ENCODE measurements around the gene SNTA1. TPM values are rescaled to one million over a fixed set of nuclear protein-coding genes. Genes with fewer than 3 reads are reported as not detected.
"Not testable (repeated sequence)": the region's sequence is repeated elsewhere in the genome, so short reads cannot be mapped to it uniquely, and the experiment has no call there.

The SNTA1 gene
- total RNA-seq, 5 donors from 2014 or later (not counting 1 experiment from before 2014, with no cell fraction given), result 4.4 to 7.8 (median 5.5) TPM

- Mint-ChIP-seq H3K36me3 (peaks cover 5% of the 10 kb centered on the region), H3K27me3 (no peaks in the 10 kb centered on the region), H3K4me1 (peaks cover 0 to 9% (median 2%) of the 10 kb centered on the region in 3 donors), H3K27ac (no peak overlapping the region), H3K9me3 (no peaks in the 10 kb centered on the region), H3K4me3 (no peak overlapping the region)
- DNase-seq (no peak), ATAC-seq (replicated peaks in 1 of 4) (no peak)
- H3K9me3 ChIP-seq, result no peaks in the 10 kb centered on the region
- POLR2A ChIA-PET, result no interaction called here
- no peak overlapping the region for H3K27ac ChIP-seq (ENCODE audit: low read length)
- CTCF ChIA-PET, result no interaction called here
- H3K4me1 ChIP-seq (ENCODE audit: control insufficient read depth in 1 of 2, extremely low read depth in 1 of 2, insufficient read depth in 2 of 2, low read length in 2 of 2), result peaks cover 0 to 3% of the 10 kb centered on the region in 2 experiments
- 90% methylated on average over 3 of the region's 12 CpGs for WGBS (ENCODE audit: insufficient coverage)
- no peak overlapping the region for H3K4me3 ChIP-seq (ENCODE audit: control insufficient read depth in 1 of 2, extremely low read depth in 1 of 2, low read length in 1 of 2)
- no peaks in the 10 kb centered on the region for H3K36me3 ChIP-seq (ENCODE audit: control insufficient read depth in 2 of 2, extremely low read depth in 1 of 2, insufficient read depth in 1 of 2, low read length in 1 of 2)
- no peaks in the 10 kb centered on the region for H3K27me3 ChIP-seq (replicated peaks in 1 of 2; ENCODE audit: control insufficient read depth in 2 of 2, extremely low read depth in 1 of 2, insufficient read depth in 2 of 2, low read length in 1 of 2)
These were observed 6.2 kb downstream of the SNTA1 start for GRCh38 chr20:33437141-33437911.

DNA sequence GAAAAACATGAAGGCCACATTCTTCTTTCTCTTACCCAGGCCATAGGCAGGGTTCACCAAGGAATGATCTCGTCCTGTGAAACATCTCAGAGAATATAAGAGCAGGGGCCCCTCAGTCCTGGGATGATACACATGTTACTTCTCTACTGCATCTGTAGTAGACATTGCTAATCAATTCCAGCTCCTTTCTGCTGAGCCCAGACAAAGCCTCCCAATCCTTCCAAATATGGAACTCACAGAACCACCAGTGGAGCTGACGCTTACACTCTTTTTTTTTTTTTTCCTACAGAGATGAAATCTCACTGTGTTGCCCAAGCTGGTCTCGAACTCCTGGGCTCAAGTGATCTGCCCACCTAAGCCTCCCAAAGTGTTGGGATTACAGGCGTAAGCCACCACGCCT, 9.1 kb downstream of the SNTA1 start:
- H3K4me3 Mint-ChIP-seq, result no peak overlapping the region
- H3K27ac Mint-ChIP-seq, result no peak overlapping the region
- Histone ChIP-seq H3K4me3 (ENCODE audit: control insufficient read depth in 1 of 2, extremely low read depth in 1 of 2, low read length in 1 of 2) (no peak overlapping the region), H3K36me3 (ENCODE audit: control insufficient read depth in 2 of 2, extremely low read depth in 1 of 2, insufficient read depth in 1 of 2, low read length in 1 of 2) (no peaks in the 10 kb centered on the region), H3K4me1 (ENCODE audit: control insufficient read depth in 1 of 2, extremely low read depth in 1 of 2, insufficient read depth in 2 of 2, low read length in 2 of 2) (no peaks in the 10 kb centered on the region), H3K27me3 (replicated peaks in 1 of 2; ENCODE audit: control insufficient read depth in 2 of 2, extremely low read depth in 1 of 2, insufficient read depth in 2 of 2, low read length in 1 of 2) (no peaks in the 10 kb centered on the region), H3K9me3 (no peaks in the 10 kb centered on the region), H3K27ac (ENCODE audit: low read length) (no peak overlapping the region)
- ChIA-PET POLR2A (interaction anchor here in 1 of 2 donors (0.6 kb wide), 1 partner anchor 295 kb away, joined by 5 read pairs; no protein-coding TSS in a partner anchor), CTCF (interaction anchor here (0.5 to 0.6 kb wide), 2 partner anchors 23 to 649 kb away, joined by 3 to 7 read pairs; no protein-coding TSS in a partner anchor)
- DNase-seq, result no peak
- H3K9me3 Mint-ChIP-seq, result no peaks in the 10 kb centered on the region
- no peak for ATAC-seq (replicated peaks in 1 of 4)
- peaks cover 8% of the 10 kb centered on the region for H3K36me3 Mint-ChIP-seq
- WGBS (ENCODE audit: insufficient coverage), result 87% methylated on average over 4 of the region's 5 CpGs
- H3K27me3 Mint-ChIP-seq, result no peaks in the 10 kb centered on the region
- H3K4me1 Mint-ChIP-seq, result no peaks in the 10 kb centered on the region

- no peak overlapping the region for H3K27ac Mint-ChIP-seq
- no peaks in the 10 kb centered on the region for H3K9me3 Mint-ChIP-seq
- Histone ChIP-seq H3K27ac (ENCODE audit: low read length) (no peak overlapping the region), H3K4me3 (ENCODE audit: control insufficient read depth in 1 of 2, extremely low read depth in 1 of 2, low read length in 1 of 2) (no peak overlapping the region), H3K27me3 (replicated peaks in 1 of 2; ENCODE audit: control insufficient read depth in 2 of 2, extremely low read depth in 1 of 2, insufficient read depth in 2 of 2, low read length in 1 of 2) (no peaks in the 10 kb centered on the region), H3K4me1 (ENCODE audit: control insufficient read depth in 1 of 2, extremely low read depth in 1 of 2, insufficient read depth in 2 of 2, low read length in 2 of 2) (no peaks in the 10 kb centered on the region), H3K36me3 (ENCODE audit: control insufficient read depth in 2 of 2, extremely low read depth in 1 of 2, insufficient read depth in 1 of 2, low read length in 1 of 2) (no peaks in the 10 kb centered on the region), H3K9me3 (no peaks in the 10 kb centered on the region)
- H3K36me3 Mint-ChIP-seq, result peaks cover 8% of the 10 kb centered on the region
- DNase-seq, result no peak
- CTCF ChIA-PET, result no interaction called here
- H3K4me3 Mint-ChIP-seq, result no peak overlapping the region
- no peaks in the 10 kb centered on the region for H3K27me3 Mint-ChIP-seq
- no CpG with 5 or more reads among the region's 8 CpGs for WGBS (ENCODE audit: insufficient coverage)
- no peak for ATAC-seq (replicated peaks in 1 of 4)
- H3K4me1 Mint-ChIP-seq, result no peaks in the 10 kb centered on the region
- POLR2A ChIA-PET, result interaction anchor here in 1 of 2 donors (0.6 kb wide), 1 partner anchor 296 kb away, joined by 5 read pairs; no protein-coding TSS in a partner anchor
These were observed 9.9 kb downstream of the SNTA1 start for GRCh38 chr20:33433465-33434234.

DNA sequence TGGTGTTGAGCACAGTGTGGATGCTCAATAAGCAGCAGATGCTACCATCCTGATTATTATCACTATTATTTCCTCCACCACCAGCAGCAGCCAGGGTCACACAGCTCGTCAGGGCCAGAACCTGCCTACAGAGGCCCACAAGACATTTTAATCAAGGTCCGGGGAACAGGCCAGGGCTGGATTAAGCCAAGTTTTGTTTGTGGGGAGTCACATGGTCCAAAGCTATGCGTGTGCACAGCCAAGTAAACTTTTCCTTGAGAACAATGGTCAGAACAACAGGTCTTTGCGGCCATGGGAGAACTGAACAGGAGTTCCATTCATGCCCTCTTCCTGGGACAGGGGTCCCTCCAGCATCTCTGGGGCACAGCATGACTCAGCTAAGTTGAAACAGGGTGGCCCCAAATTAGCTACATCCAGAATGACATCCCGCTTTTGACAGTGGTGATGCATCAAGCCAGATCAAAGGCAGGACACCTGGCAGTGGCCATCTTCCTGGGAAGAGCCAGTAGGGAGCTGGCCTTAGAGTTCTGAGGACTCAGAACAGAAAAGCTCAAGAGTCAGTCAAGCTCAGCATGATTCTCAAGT, 11.7 kb downstream of the SNTA1 start:
- 100% methylated on average over 4 of the region's 5 CpGs for WGBS (ENCODE audit: insufficient coverage)
- ChIA-PET CTCF (no interaction called here), POLR2A (interaction anchor here (0.5 to 0.6 kb wide), 2 partner anchors 42 to 163 kb away, joined by 3 to 5 read pairs; no protein-coding TSS in a partner anchor)
- Mint-ChIP-seq H3K4me3 (no peak overlapping the region), H3K9me3 (no peaks in the 10 kb centered on the region), H3K36me3 (peaks cover 8% of the 10 kb centered on the region), H3K27me3 (no peaks in the 10 kb centered on the region), H3K4me1 (no peaks in the 10 kb centered on the region), H3K27ac (no peak overlapping the region)
- Histone ChIP-seq H3K27me3 (replicated peaks in 1 of 2; ENCODE audit: control insufficient read depth in 2 of 2, extremely low read depth in 1 of 2, insufficient read depth in 2 of 2, low read length in 1 of 2) (no peaks in the 10 kb centered on the region), H3K4me1 (ENCODE audit: control insufficient read depth in 1 of 2, extremely low read depth in 1 of 2, insufficient read depth in 2 of 2, low read length in 2 of 2) (no peaks in the 10 kb centered on the region), H3K4me3 (ENCODE audit: control insufficient read depth in 1 of 2, extremely low read depth in 1 of 2, low read length in 1 of 2) (no peak overlapping the region), H3K36me3 (ENCODE audit: control insufficient read depth in 2 of 2, extremely low read depth in 1 of 2, insufficient read depth in 1 of 2, low read length in 1 of 2) (no peaks in the 10 kb centered on the region), H3K27ac (ENCODE audit: low read length) (no peak overlapping the region), H3K9me3 (no peaks in the 10 kb centered on the region)
- no peak for ATAC-seq (replicated peaks in 1 of 4)
- no peak for DNase-seq

DNA sequence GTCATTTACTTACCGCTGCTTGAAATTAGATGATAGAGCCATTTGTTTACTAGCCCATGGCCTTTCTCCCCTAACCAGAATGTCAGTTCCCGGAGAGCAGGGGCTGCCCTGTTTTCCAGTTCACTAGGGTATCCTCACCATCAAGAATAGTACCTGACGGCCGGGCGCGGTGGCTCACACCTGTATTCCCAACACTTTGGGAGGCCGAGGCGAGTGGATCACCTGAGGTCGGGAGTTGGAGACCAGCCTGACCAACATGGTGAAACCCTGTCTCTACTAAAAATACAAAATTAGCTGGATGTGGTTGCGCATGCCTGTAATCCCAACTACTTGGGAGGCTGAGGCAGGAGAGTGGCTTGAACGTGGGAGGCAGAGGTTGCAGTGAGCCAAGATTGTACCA, 19.7 kb downstream of the SNTA1 start:
- ATAC-seq (replicated peaks in 1 of 4); H3K4me3 ChIP-seq (ENCODE audit: control insufficient read depth in 1 of 2, extremely low read depth in 1 of 2, low read length in 1 of 2); DNase-seq; H3K27ac Mint-ChIP-seq; H3K9me3 Mint-ChIP-seq; H3K27me3 Mint-ChIP-seq; H3K27ac ChIP-seq (ENCODE audit: low read length); H3K36me3 Mint-ChIP-seq; H3K4me1 ChIP-seq (ENCODE audit: control insufficient read depth in 1 of 2, extremely low read depth in 1 of 2, insufficient read depth in 2 of 2, low read length in 2 of 2); H3K4me3 Mint-ChIP-seq; H3K27me3 ChIP-seq (replicated peaks in 1 of 2; ENCODE audit: control insufficient read depth in 2 of 2, extremely low read depth in 1 of 2, insufficient read depth in 2 of 2, low read length in 1 of 2); POLR2A ChIA-PET; H3K9me3 ChIP-seq; H3K4me1 Mint-ChIP-seq; CTCF ChIA-PET; H3K36me3 ChIP-seq (ENCODE audit: control insufficient read depth in 2 of 2, extremely low read depth in 1 of 2, insufficient read depth in 1 of 2, low read length in 1 of 2): not testable (repeated sequence)
- WGBS (ENCODE audit: insufficient coverage), result 100% methylated on average over 6 of the region's 11 CpGs

DNA sequence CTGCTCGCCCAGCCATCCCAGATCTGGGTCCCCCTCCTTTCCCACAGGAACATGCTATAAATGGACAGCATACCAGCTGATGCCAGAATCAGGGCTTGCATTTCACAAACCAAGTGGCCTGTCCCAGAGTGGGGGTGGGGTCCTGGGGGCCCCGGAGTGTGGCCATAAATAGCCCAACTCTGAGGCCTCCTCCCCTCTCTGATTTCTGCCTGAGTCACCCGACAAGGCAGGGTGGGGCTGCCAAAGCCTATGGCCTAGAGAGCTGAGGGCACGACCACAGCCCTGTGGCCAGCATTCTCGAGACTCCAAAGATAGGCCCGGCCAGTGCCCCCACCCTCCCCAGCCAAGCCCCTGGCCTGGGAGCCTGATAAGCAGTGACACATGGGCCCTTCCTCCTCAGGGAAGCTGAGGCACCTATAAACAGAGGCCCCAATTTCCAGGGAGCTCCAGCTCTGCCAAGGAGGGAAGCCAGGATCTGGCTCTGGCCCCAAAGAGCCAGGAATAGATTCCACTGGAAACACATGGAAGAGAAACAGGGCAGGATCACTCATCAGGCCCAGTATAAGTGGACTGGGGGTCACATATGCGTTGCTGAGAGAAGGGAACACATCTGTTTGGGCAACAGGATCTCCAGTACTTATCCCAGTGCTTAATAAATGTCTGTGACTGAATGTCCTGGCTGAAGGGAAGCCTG, 20.3 kb downstream of the SNTA1 start:
- DNase-seq (no peak), ATAC-seq (replicated peaks in 1 of 4) (no peak)
- Mint-ChIP-seq H3K9me3 (no peaks in the 10 kb centered on the region), H3K27me3 (no peaks in the 10 kb centered on the region), H3K36me3 (no peaks in the 10 kb centered on the region), H3K27ac (no peak overlapping the region), H3K4me3 (no peak overlapping the region), H3K4me1 (no peaks in the 10 kb centered on the region)
- Histone ChIP-seq H3K36me3 (ENCODE audit: control insufficient read depth in 2 of 2, extremely low read depth in 1 of 2, insufficient read depth in 1 of 2, low read length in 1 of 2) (no peaks in the 10 kb centered on the region), H3K4me3 (ENCODE audit: control insufficient read depth in 1 of 2, extremely low read depth in 1 of 2, low read length in 1 of 2) (no peak overlapping the region), H3K27ac (ENCODE audit: low read length) (no peak overlapping the region), H3K27me3 (replicated peaks in 1 of 2; ENCODE audit: control insufficient read depth in 2 of 2, extremely low read depth in 1 of 2, insufficient read depth in 2 of 2, low read length in 1 of 2) (no peaks in the 10 kb centered on the region), H3K4me1 (ENCODE audit: control insufficient read depth in 1 of 2, extremely low read depth in 1 of 2, insufficient read depth in 2 of 2, low read length in 2 of 2) (no peaks in the 10 kb centered on the region), H3K9me3 (no peaks in the 10 kb centered on the region)
- WGBS (ENCODE audit: insufficient coverage), result 87% methylated on average over 6 of the region's 7 CpGs
- POLR2A ChIA-PET, result no interaction called here
- CTCF ChIA-PET, result no interaction called here
